WTC11 (cell line): ENCODE results near the gene CDH13. TPM values are rescaled to one million over a fixed set of nuclear protein-coding genes. Genes with fewer than 3 reads are reported as not detected.

Experiments used
- ATAC-seq: fragments of 200-7000 bp; cut with Tn5 transposase; 2 replicates; pipeline ENCODE4 v1.10.0; 2021; ENCODE audit warnings: mild to moderate bottlenecking, moderate library complexity
- CTCF ChIA-PET: fragments of 300-600 bp; sonication (Branson Sonifier 250); formaldehyde crosslinking; loops from one replicate; lab custom pipeline; 2021; ENCODE audit warnings: antibody characterized with exemption; lab: Charles Lee
- POLR2A ChIA-PET: fragments of 350-600 bp; sonication (Branson Sonifier 250); formaldehyde crosslinking; loops from one replicate; lab custom pipeline; 2021; ENCODE audit warnings: antibody characterized with exemption; lab: Charles Lee
- DNase-seq: peaks from one replicate; pipeline ENCODE4 v3.0.0; 2021; ENCODE audit warnings: low spot score
- H3K27ac Mint-ChIP-seq: 2 replicates; pipeline ENCODE4 v1.8.0; 2021; ENCODE audit warnings: mixed read lengths
- H3K27me3 Mint-ChIP-seq: 2 replicates; pipeline ENCODE4 v1.8.0; 2021; ENCODE audit warnings: low read depth, mild to moderate bottlenecking, moderate library complexity, mixed read lengths
- H3K36me3 Mint-ChIP-seq: 2 replicates; pipeline ENCODE4 v1.8.0; 2021; ENCODE audit warnings: mixed read lengths
- H3K4me1 Mint-ChIP-seq: 2 replicates; pipeline ENCODE4 v1.8.0; 2022; ENCODE audit warnings: mixed read lengths
- H3K4me3 Mint-ChIP-seq: 2 replicates; pipeline ENCODE4 v1.8.0; 2021; ENCODE audit warnings: mild to moderate bottlenecking, moderate library complexity, mixed read lengths
- H3K9me3 Mint-ChIP-seq: 2 replicates; pipeline ENCODE4 v1.8.0; 2021; ENCODE audit warnings: mixed read lengths
- ESRRA ChIP-seq: sonication (generic); formaldehyde crosslinking; IDR thresholded peaks from 2 replicates; pipeline ENCODE4 v1.8.1; 2022; ENCODE audit warnings: mild to moderate bottlenecking, missing genetic modification reagents, borderline replicate concordance
- FOXJ3 ChIP-seq: sonication (generic); formaldehyde crosslinking; IDR thresholded peaks from 2 replicates; pipeline ENCODE4 v1.9.0; 2021; ENCODE audit warnings: missing genetic modification reagents, mild to moderate bottlenecking, borderline replicate concordance
- GABPB1 ChIP-seq: sonication (generic); formaldehyde crosslinking; IDR thresholded peaks from 2 replicates; pipeline ENCODE4 v1.8.1; 2023; ENCODE audit warnings: mild to moderate bottlenecking, missing genetic modification reagents
- GRHL2 ChIP-seq: fragments of 250-450 bp; sonication (Bioruptor Pico); IDR thresholded peaks from 2 replicates; pipeline ENCODE4 v1.8.0; 2022; ENCODE audit warnings: mild to moderate bottlenecking, moderate library complexity; ENCODE audit not compliant: insufficient replicate concordance, severe bottlenecking
- MYBL2 ChIP-seq: sonication (generic); formaldehyde crosslinking; IDR thresholded peaks from 2 replicates; pipeline ENCODE4 v1.8.1; 2023; ENCODE audit warnings: mild to moderate bottlenecking, moderate library complexity, missing genetic modification reagents
- NFYB ChIP-seq: sonication (generic); formaldehyde crosslinking; conservative IDR thresholded peaks from 2 replicates; pipeline ENCODE4 v1.8.0; 2022; ENCODE audit warnings: low read depth, missing genetic modification reagents
- NR1H2 ChIP-seq: sonication (generic); formaldehyde crosslinking; IDR thresholded peaks from 2 replicates; pipeline ENCODE4 v1.9.0; 2021; ENCODE audit warnings: mild to moderate bottlenecking, moderate library complexity, missing genetic modification reagents
- NR3C1 ChIP-seq: sonication (generic); formaldehyde crosslinking; conservative IDR thresholded peaks from 2 replicates; pipeline ENCODE4 v1.8.1; 2023; ENCODE audit warnings: low read depth, mild to moderate bottlenecking, missing genetic modification reagents
- PRRX2 ChIP-seq: fragments of 250-450 bp; sonication (Bioruptor Pico); IDR thresholded peaks from 2 replicates; pipeline ENCODE4 v1.8.0; 2021; ENCODE audit warnings: mild to moderate bottlenecking
- RORB ChIP-seq: fragments of 250-450 bp; sonication (Bioruptor Pico); IDR thresholded peaks from 2 replicates; pipeline ENCODE4 v1.9.0; 2021; ENCODE audit warnings: mild to moderate bottlenecking
- SP1 ChIP-seq: sonication (generic); formaldehyde crosslinking; conservative IDR thresholded peaks from 2 replicates; pipeline ENCODE4 v1.8.1; 2022; ENCODE audit warnings: missing genetic modification reagents
- ZNF121 ChIP-seq: sonication (generic); formaldehyde crosslinking; IDR thresholded peaks from 2 replicates; pipeline ENCODE4 v1.8.0; 2023; ENCODE audit warnings: missing genetic modification reagents
- ZNF317 ChIP-seq: sonication (generic); formaldehyde crosslinking; IDR thresholded peaks from 2 replicates; pipeline ENCODE4 v1.8.1; 2023; ENCODE audit warnings: low read depth, mild to moderate bottlenecking, moderate library complexity, missing genetic modification reagents, borderline replicate concordance
- total RNA-seq: library from RNA; stranded (reverse); gene quantifications from 3 replicates; pipeline ENCODE4 v1.2.3, GENCODE V29; 2021
- TF ChIP-seq, protein P1 (sequence below): fragments of 250-450 bp; sonication (Bioruptor Pico); conservative IDR thresholded peaks from 2 replicates; pipeline ENCODE4 v1.9.0; 2021; ENCODE audit warnings: mild to moderate bottlenecking
- TF ChIP-seq, protein P2 (sequence below): sonication (generic); formaldehyde crosslinking; IDR thresholded peaks from 2 replicates; pipeline ENCODE4 v1.8.1; 2023; ENCODE audit warnings: mild to moderate bottlenecking, missing genetic modification reagents, moderate library complexity
- TF ChIP-seq, protein P3 (sequence below): sonication (generic); formaldehyde crosslinking; IDR thresholded peaks from 2 replicates; pipeline ENCODE4 v1.8.0; 2023; ENCODE audit warnings: missing genetic modification reagents
- TF ChIP-seq, protein P4 (sequence below): sonication (generic); formaldehyde crosslinking; IDR thresholded peaks from 2 replicates; pipeline ENCODE4 v1.8.1; 2023; ENCODE audit warnings: mild to moderate bottlenecking, moderate library complexity, missing genetic modification reagents
- TF ChIP-seq, protein P5 (sequence below): sonication (generic); formaldehyde crosslinking; IDR thresholded peaks from 2 replicates; pipeline ENCODE4 v1.8.1; 2022; ENCODE audit warnings: missing genetic modification reagents, borderline replicate concordance
- TF ChIP-seq, protein P6 (sequence below): sonication (generic); formaldehyde crosslinking; IDR thresholded peaks from 2 replicates; pipeline ENCODE4 v1.8.1; 2022; ENCODE audit warnings: low read depth, missing genetic modification reagents, borderline replicate concordance

The CDH13 gene
- total RNA-seq, 1 experiment from 2014 or later: 0.81 TPM

DNA sequence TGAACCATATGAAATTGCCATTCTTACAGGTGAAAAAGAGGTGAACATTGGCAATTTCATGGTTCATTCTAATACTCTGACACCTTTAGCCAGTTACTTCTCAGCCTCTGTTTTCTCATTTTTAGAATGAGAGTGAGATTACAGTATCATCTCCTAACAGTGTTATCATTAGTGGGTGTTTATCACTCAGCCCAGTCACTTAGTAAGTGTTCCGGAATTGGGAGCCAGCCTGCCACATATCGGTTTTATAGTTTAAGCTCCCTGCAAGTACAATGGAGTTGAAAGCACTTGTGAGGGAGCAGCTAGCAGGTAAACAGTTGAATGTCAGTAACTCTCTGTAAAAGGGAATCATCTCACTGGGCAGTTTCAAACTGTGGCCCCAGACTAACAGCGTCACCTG is 597.9 kb downstream of the CDH13 start:
- H3K4me1 Mint-ChIP-seq: no peaks in the 10 kb centered on the region
- no peak overlapping the region for H3K4me3 Mint-ChIP-seq
- no peaks in the 10 kb centered on the region for H3K36me3 Mint-ChIP-seq
- DNase-seq (no peak), ATAC-seq (no peak)
- TF ChIP-seq MYBL2 (no peak), RORB (CRISPR knock-in tag) (no peak), NR3C1 (CRISPR knock-in tag) (no peak), NFYB (CRISPR knock-in tag) (no peak)
- TF ChIP-seq, protein P1, sequence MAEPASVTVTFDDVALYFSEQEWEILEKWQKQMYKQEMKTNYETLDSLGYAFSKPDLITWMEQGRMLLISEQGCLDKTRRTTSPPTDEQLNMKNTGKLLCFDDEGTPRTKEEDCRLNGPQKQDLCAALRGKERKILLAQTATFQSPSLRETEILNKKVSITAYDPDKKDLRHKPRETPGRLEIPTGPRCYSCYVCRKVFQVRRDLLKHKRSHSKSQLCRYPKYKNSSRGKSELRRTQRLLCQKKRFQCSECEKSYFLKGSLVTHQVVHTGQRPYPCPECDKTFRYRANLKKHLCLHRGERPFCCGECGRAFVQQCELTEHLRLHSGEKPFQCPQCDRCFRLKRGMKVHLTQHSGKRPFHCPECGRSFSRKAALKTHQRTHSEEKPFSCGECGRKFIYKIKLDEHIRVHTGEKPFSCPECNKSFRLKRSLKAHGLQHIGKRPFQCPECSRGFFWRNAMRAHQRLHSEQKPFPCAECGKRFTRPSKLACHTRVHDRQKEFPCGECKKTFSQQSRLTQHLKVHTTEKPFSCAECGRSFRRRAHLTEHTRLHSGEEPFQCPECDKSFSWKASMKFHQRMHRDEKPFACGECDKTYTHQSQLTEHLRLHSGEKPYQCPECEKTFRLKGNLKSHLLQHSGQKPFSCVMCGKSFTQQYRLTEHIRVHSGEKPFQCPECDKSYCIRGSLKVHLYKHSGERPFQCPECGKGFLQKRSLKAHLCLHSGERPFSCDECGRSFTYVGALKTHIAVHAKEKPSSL (CRISPR knock-in tag): no peak
- ChIA-PET POLR2A (no interaction called here), CTCF (no interaction called here)
- H3K27me3 Mint-ChIP-seq: no peaks in the 10 kb centered on the region
- H3K9me3 Mint-ChIP-seq: no peaks in the 10 kb centered on the region
- H3K27ac Mint-ChIP-seq: no peak overlapping the region

DNA sequence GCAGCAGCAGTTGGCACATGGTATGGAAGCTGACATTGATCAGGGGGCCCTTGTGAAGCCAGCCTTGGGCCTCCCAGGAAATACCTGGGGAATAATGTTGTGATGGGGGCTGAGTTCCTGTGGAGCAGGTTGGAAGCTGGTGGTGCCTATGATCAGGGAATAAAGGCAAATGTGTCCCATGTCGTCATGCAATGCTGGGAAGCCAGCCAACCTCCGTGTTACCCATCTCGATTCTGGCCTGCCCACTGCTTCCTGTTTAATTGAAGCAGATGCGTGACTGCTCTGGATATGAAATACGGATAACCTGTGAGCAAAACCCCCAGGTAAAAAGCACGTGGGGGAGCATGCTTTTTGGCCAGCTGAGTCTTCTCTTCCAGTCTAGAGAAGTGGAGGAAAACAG is 600.6 kb downstream of the CDH13 start:
- Mint-ChIP-seq H3K4me3 (no peak overlapping the region), H3K27ac (no peak overlapping the region), H3K4me1 (no peaks in the 10 kb centered on the region), H3K9me3 (no peaks in the 10 kb centered on the region), H3K27me3 (no peaks in the 10 kb centered on the region), H3K36me3 (no peaks in the 10 kb centered on the region)
- CTCF ChIA-PET: no interaction called here
- ATAC-seq (no peak), DNase-seq (no peak)
- TF ChIP-seq, protein P2, sequence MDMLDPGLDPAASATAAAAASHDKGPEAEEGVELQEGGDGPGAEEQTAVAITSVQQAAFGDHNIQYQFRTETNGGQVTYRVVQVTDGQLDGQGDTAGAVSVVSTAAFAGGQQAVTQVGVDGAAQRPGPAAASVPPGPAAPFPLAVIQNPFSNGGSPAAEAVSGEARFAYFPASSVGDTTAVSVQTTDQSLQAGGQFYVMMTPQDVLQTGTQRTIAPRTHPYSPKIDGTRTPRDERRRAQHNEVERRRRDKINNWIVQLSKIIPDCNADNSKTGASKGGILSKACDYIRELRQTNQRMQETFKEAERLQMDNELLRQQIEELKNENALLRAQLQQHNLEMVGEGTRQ: no peak
- TF ChIP-seq, protein P3, sequence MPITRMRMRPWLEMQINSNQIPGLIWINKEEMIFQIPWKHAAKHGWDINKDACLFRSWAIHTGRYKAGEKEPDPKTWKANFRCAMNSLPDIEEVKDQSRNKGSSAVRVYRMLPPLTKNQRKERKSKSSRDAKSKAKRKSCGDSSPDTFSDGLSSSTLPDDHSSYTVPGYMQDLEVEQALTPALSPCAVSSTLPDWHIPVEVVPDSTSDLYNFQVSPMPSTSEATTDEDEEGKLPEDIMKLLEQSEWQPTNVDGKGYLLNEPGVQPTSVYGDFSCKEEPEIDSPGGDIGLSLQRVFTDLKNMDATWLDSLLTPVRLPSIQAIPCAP (CRISPR knock-in tag): no peak
- TF ChIP-seq ZNF121 (CRISPR knock-in tag): no peak
- TF ChIP-seq, protein P4, sequence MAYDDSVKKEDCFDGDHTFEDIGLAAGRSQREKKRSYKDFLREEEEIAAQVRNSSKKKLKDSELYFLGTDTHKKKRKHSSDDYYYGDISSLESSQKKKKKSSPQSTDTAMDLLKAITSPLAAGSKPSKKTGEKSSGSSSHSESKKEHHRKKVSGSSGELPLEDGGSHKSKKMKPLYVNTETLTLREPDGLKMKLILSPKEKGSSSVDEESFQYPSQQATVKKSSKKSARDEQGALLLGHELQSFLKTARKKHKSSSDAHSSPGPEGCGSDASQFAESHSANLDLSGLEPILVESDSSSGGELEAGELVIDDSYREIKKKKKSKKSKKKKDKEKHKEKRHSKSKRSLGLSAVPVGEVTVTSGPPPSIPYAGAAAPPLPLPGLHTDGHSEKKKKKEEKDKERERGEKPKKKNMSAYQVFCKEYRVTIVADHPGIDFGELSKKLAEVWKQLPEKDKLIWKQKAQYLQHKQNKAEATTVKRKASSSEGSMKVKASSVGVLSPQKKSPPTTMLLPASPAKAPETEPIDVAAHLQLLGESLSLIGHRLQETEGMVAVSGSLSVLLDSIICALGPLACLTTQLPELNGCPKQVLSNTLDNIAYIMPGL: no peak
- TF ChIP-seq SP1 (CRISPR knock-in tag): no peak
- no peak for TF ChIP-seq GRHL2 (CRISPR knock-in tag)
- no peak for TF ChIP-seq NR3C1 (CRISPR knock-in tag)
- TF ChIP-seq PRRX2 (CRISPR knock-in tag): no peak
- no peak for TF ChIP-seq ESRRA
- TF ChIP-seq NR1H2 (CRISPR knock-in tag): no peak
- TF ChIP-seq FOXJ3 (CRISPR knock-in tag): no peak
- no peak for TF ChIP-seq ZNF317 (CRISPR knock-in tag)
- TF ChIP-seq GABPB1 (CRISPR knock-in tag): no peak
- TF ChIP-seq, protein P5, sequence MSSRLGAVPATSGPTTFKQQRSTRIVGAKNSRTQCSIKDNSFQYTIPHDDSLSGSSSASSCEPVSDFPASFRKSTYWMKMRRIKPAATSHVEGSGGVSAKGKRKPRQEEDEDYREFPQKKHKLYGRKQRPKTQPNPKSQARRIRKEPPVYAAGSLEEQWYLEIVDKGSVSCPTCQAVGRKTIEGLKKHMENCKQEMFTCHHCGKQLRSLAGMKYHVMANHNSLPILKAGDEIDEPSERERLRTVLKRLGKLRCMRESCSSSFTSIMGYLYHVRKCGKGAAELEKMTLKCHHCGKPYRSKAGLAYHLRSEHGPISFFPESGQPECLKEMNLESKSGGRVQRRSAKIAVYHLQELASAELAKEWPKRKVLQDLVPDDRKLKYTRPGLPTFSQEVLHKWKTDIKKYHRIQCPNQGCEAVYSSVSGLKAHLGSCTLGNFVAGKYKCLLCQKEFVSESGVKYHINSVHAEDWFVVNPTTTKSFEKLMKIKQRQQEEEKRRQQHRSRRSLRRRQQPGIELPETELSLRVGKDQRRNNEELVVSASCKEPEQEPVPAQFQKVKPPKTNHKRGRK: no peak
- TF ChIP-seq, protein P6, sequence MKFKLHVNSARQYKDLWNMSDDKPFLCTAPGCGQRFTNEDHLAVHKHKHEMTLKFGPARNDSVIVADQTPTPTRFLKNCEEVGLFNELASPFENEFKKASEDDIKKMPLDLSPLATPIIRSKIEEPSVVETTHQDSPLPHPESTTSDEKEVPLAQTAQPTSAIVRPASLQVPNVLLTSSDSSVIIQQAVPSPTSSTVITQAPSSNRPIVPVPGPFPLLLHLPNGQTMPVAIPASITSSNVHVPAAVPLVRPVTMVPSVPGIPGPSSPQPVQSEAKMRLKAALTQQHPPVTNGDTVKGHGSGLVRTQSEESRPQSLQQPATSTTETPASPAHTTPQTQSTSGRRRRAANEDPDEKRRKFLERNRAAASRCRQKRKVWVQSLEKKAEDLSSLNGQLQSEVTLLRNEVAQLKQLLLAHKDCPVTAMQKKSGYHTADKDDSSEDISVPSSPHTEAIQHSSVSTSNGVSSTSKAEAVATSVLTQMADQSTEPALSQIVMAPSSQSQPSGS (CRISPR knock-in tag): no peak
- POLR2A ChIA-PET: no interaction called here
